ENCODE data around the gene ZNF576. TPM values are rescaled to one million over a fixed set of nuclear protein-coding genes. Genes with fewer than 3 reads are reported as not detected.

ZNF576 gene
- total and polyA plus RNA-seq, 9 of the 15 experiments (the other 6 are each of a cell fraction or from before 2014, with no cell fraction given), result 6.8 to 18.2 (median 12.2) TPM

- TF ChIP-seq, protein P1, sequence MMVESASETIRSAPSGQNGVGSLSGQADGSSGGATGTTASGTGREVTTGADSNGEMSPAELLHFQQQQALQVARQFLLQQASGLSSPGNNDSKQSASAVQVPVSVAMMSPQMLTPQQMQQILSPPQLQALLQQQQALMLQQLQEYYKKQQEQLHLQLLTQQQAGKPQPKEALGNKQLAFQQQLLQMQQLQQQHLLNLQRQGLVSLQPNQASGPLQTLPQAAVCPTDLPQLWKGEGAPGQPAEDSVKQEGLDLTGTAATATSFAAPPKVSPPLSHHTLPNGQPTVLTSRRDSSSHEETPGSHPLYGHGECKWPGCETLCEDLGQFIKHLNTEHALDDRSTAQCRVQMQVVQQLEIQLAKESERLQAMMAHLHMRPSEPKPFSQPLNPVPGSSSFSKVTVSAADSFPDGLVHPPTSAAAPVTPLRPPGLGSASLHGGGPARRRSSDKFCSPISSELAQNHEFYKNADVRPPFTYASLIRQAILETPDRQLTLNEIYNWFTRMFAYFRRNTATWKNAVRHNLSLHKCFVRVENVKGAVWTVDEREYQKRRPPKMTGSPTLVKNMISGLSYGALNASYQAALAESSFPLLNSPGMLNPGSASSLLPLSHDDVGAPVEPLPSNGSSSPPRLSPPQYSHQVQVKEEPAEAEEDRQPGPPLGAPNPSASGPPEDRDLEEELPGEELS (CRISPR knock-in tag; IDR thresholded peaks at IDR 0.05; ENCODE audit: borderline replicate concordance), result peak; percentile 70; the same call in 1 of the 2 replicates
- TF ChIP-seq ZKSCAN1 (IDR thresholded peaks at IDR 0.05; ENCODE audit: low read depth, low read length) (0 out of 2 replicates have a peak, but pooled peaks have one; percentile 52), RB1 (IDR thresholded peaks at IDR 0.05; ENCODE audit: low read depth) (peak; percentile 93), ZNF134 (CRISPR knock-in tag; conservative IDR thresholded peaks at IDR 0.05) (0 out of 2 replicates have a peak, but pooled peaks have one; percentile 34), SMARCA4 (IDR thresholded peaks at IDR 0.05) (peak; percentile 42; the same call in 1 of the 2 replicates), TRIM28 (IDR thresholded peaks at IDR 0.05) (0 out of 2 replicates have a peak, but pooled peaks have one; percentile 42), TAF7 (tag; IDR thresholded peaks at IDR 0.05) (peak; percentile 69), ZBTB9 (CRISPR knock-in tag; IDR thresholded peaks at IDR 0.05) (peak; percentile 66; the same call in 1 of the 2 replicates), ETV6 (IDR thresholded peaks at IDR 0.05; ENCODE audit: borderline replicate concordance in 1 of 2, low read depth in 2 of 2, low read length in 1 of 2) (no peak), ETV6 (CRISPR knock-in tag; IDR thresholded peaks at IDR 0.05; ENCODE audit: borderline replicate concordance) (no peak), LEF1 (IDR thresholded peaks at IDR 0.05) (0 out of 2 replicates have a peak, but pooled peaks have one; percentile 34), ZNF79 (CRISPR knock-in tag; IDR thresholded peaks at IDR 0.05; ENCODE audit: low read depth) (no peak), KLF6 (CRISPR knock-in tag; IDR thresholded peaks at IDR 0.05; ENCODE audit: borderline replicate concordance) (peak; percentile 26; the same call in 1 of the 2 replicates), MED1 (CRISPR knock-in tag; IDR thresholded peaks at IDR 0.05; ENCODE audit: borderline replicate concordance) (no peak), EGR1 (conservative IDR thresholded peaks at IDR 0.05) (peak; percentile 93), TEAD1 (CRISPR knock-in tag; IDR thresholded peaks at IDR 0.05) (peak; percentile 30 to 64; a peak in 1 of 4 replicates), PYGO2 (tag; IDR thresholded peaks at IDR 0.05) (no peak), ZBTB1 (CRISPR knock-in tag; IDR thresholded peaks at IDR 0.05; ENCODE audit: borderline replicate concordance, low read depth) (no peak), TAF1 (IDR thresholded peaks at IDR 0.05; ENCODE audit: control insufficient read depth, extremely low read depth, insufficient read depth, low read length, severe bottlenecking) (peak; percentile 73), U2AF2 (optimal IDR thresholded peaks at IDR 0.05; ENCODE audit: low read depth, low read length) (no peak), ADNP (tag; IDR thresholded peaks at IDR 0.05) (no peak), THAP7 (CRISPR knock-in tag; IDR thresholded peaks at IDR 0.05) (no peak)
- TF ChIP-seq, protein P2, sequence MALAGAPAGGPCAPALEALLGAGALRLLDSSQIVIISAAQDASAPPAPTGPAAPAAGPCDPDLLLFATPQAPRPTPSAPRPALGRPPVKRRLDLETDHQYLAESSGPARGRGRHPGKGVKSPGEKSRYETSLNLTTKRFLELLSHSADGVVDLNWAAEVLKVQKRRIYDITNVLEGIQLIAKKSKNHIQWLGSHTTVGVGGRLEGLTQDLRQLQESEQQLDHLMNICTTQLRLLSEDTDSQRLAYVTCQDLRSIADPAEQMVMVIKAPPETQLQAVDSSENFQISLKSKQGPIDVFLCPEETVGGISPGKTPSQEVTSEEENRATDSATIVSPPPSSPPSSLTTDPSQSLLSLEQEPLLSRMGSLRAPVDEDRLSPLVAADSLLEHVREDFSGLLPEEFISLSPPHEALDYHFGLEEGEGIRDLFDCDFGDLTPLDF (CRISPR knock-in tag; IDR thresholded peaks at IDR 0.05), result no peak
Observed at GRCh38 chr19:43595999-43596841, at the start of gene ZNF576, which contains the start of gene IRGQ (continued).
